Prostate gland (tissue), 2 donors: Measurements from ENCODE around the gene SEPTIN8. TPM values are rescaled to one million over a fixed set of nuclear protein-coding genes. Genes with fewer than 3 reads are reported as not detected.

Source experiments
- DNase-seq: peaks from one replicate; pipeline ENCODE4 v3.0.0-alpha.2; 2019; ENCODE audit warnings: low spot score
- H3K27ac ChIP-seq, 2 donors: fragments of 200-600 bp; sonication (generic); 2 replicates each; pipeline ENCODE4 v1.5.1; 2017 to 2019
- H3K27me3 ChIP-seq: fragments of 200-600 bp; sonication (generic); replicated peaks from 2 replicates; pipeline ENCODE4 v1.5.1; 2019; ENCODE audit not compliant: insufficient read depth
- H3K36me3 ChIP-seq, 2 donors: fragments of 200-600 bp; sonication (generic); 1 replicate in 1 of 2; 2 replicates in 1 of 2; pipeline versions ENCODE4 v1.5.1 to v1.8.1; 2017 to 2019
- H3K4me1 ChIP-seq: fragments of 200-600 bp; sonication (generic); replicated peaks from 2 replicates; pipeline ENCODE4 v1.5.1; 2019
- H3K4me3 ChIP-seq, 2 donors: fragments of 200-600 bp; sonication (generic); 2 replicates each; pipeline ENCODE4 v1.5.1; 2017 to 2019
- H3K9me3 ChIP-seq: fragments of 200-600 bp; sonication (generic); 2 replicates; pipeline ENCODE4 v1.5.1; 2017
- CTCF ChIP-seq, 4 experiments: fragments of 200-600 bp in 2 of 4; fragments of 450-650 bp in 2 of 4; sonication (generic) in 2 of 4; IDR thresholded peaks; 1 replicate in 3 of 4; 2 replicates in 1 of 4; pipeline ENCODE4 v1.5.1; 2016 to 2019; ENCODE audit warnings: antibody characterized with exemption in 4 of 4, mild to moderate bottlenecking in 2 of 4, moderate library complexity in 2 of 4
- POLR2A ChIP-seq: fragments of 450-650 bp; IDR thresholded peaks from one replicate; pipeline ENCODE4 v1.6.1; 2016; ENCODE audit warnings: antibody characterized with exemption, mild to moderate bottlenecking
- POLR2AphosphoS5 ChIP-seq: sonication (generic); formaldehyde crosslinking; IDR thresholded peaks from one replicate; pipeline ENCODE4 v1.6.1; 2017; ENCODE audit warnings: antibody characterized with exemption
- WGBS: methylation state at CpG from one replicate; pipeline ENCODE4 v1.1.5; 2018; 5-methylcytosine and 5-hydroxymethylcytosine counted together
- intact Hi-C: fragments of 100-400 bp; cut with DNase I; formaldehyde crosslinking; loops from one replicate; pipeline ENCODE4 v1.14.2; 2022
- total RNA-seq, 2 donors: library from RNA; depleted of rRNA; stranded (reverse); fragments of >200 nt; gene quantifications; one replicate each; pipeline ENCODE4 v1.1.0, GENCODE V29; 2016

The SEPTIN8 gene
- total RNA-seq, 2 donors from 2014 or later: 27.7 to 38.5 TPM

GRCh38 chr5:132787076-132787475 lies 10.0 kb upstream of the SEPTIN8 start:
- intact Hi-C loops: no loop called here
- Histone ChIP-seq H3K4me3 (no peak overlapping the region), H3K36me3 (no peaks in the 10 kb centered on the region), H3K9me3 (no peaks in the 10 kb centered on the region), H3K27me3 (no peaks in the 10 kb centered on the region), H3K27ac (no peak overlapping the region), H3K4me1 (no peaks in the 10 kb centered on the region)
- DNase-seq: no peak
- no peak for TF ChIP-seq CTCF (IDR thresholded peaks at IDR 0.05)
- no peak for TF ChIP-seq POLR2A
- TF ChIP-seq POLR2AphosphoS5: no peak
- 100% methylated on average over 1 of the region's 1 CpG for WGBS

GRCh38 chr5:132785864-132786263 lies 8.8 kb upstream of the SEPTIN8 start:
- TF ChIP-seq POLR2AphosphoS5: no peak
- TF ChIP-seq CTCF (IDR thresholded peaks at IDR 0.05): no peak
- TF ChIP-seq POLR2A: no peak
- intact Hi-C loops: no loop called here
- no peak for DNase-seq
- WGBS: 90% methylated on average over 4 of the region's 4 CpGs
- Histone ChIP-seq H3K4me1 (no peaks in the 10 kb centered on the region), H3K27me3 (no peaks in the 10 kb centered on the region), H3K27ac (no peak overlapping the region), H3K4me3 (no peak overlapping the region), H3K9me3 (no peaks in the 10 kb centered on the region), H3K36me3 (no peaks in the 10 kb centered on the region)

GRCh38 chr5:132785365-132785764 lies 8.3 kb upstream of the SEPTIN8 start:
- Histone ChIP-seq H3K4me3 (no peak overlapping the region), H3K36me3 (no peaks in the 10 kb centered on the region), H3K27me3 (no peaks in the 10 kb centered on the region), H3K9me3 (no peaks in the 10 kb centered on the region), H3K27ac (no peak overlapping the region), H3K4me1 (no peaks in the 10 kb centered on the region)
- intact Hi-C loops: no loop called here
- TF ChIP-seq CTCF (IDR thresholded peaks at IDR 0.05) (no peak), POLR2A (no peak), POLR2AphosphoS5 (no peak)
- DNase-seq: no peak
- WGBS: 75% methylated on average over 5 of the region's 5 CpGs

- Histone ChIP-seq H3K27me3 (no peaks in the 10 kb centered on the region), H3K27ac (no peak overlapping the region), H3K4me3 (no peak overlapping the region), H3K36me3 (no peaks in the 10 kb centered on the region), H3K9me3 (no peaks in the 10 kb centered on the region), H3K4me1 (no peaks in the 10 kb centered on the region)
- no peak for TF ChIP-seq POLR2AphosphoS5
- TF ChIP-seq POLR2A: no peak
- no peak for TF ChIP-seq CTCF (IDR thresholded peaks at IDR 0.05)
- intact Hi-C loops: no loop called here
- DNase-seq: no peak
- 78% methylated on average over 4 of the region's 4 CpGs for WGBS
Observed at GRCh38 chr5:132782101-132782500, 5.1 kb upstream of the SEPTIN8 start.

GRCh38 chr5:132781029-132781428 lies 4.0 kb upstream of the SEPTIN8 start:
- 96% methylated on average over 4 of the region's 4 CpGs for WGBS
- H3K27ac ChIP-seq: no peak overlapping the region

More at GRCh38 chr5:132781029-132781428, 4.0 kb upstream of the SEPTIN8 start:
- Histone ChIP-seq H3K4me1 (no peaks in the 10 kb centered on the region), H3K27me3 (no peaks in the 10 kb centered on the region), H3K36me3 (no peaks in the 10 kb centered on the region), H3K4me3 (no peak overlapping the region), H3K9me3 (no peaks in the 10 kb centered on the region)
- intact Hi-C loops: no loop called here
- no peak for TF ChIP-seq POLR2A
- DNase-seq: no peak
